Measurements from ENCODE around the gene TENM4.

TENM4 gene

DNA sequence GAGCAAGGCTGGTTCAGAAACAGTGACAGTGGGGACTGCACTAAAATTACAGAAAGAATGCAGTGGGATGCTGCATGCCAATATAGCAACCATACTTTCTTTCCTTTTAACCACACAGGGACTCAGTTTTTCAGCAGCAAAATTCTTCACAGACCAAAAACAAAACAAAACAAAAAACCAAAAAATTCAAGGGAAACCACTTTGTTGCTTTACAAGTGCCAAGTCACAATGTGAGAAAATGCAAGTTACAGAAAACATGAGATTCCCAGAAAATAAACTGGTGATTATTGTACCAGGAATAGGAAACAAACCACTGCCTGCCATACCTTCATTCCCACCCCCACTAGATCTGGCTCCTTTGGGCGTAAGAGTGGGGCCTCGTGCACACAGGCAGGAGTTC, 52.6 kb downstream of the TENM4 start:
- no peak for DNase-seq (ENCODE audit: low read depth)

DNA sequence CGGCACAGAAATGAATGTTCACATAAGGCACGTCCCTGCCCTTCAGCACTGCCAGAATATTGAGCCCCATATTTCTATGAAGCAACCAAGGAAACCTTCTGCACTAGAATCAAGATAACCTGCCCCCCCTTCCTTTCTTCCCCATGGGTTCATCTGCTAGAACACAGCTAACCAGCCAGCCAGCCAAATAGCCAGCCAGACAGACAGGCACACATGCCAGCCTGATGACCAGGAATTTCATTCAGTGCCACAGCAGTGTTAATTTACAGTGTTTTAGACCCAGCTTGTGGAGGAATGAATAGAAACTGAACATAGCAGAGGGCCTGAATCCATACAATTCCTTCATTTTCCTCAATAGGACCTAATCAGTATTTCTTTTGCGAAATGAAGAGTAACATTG, 57.0 kb downstream of the TENM4 start:
- no peak for DNase-seq (ENCODE audit: low read depth)

DNA sequence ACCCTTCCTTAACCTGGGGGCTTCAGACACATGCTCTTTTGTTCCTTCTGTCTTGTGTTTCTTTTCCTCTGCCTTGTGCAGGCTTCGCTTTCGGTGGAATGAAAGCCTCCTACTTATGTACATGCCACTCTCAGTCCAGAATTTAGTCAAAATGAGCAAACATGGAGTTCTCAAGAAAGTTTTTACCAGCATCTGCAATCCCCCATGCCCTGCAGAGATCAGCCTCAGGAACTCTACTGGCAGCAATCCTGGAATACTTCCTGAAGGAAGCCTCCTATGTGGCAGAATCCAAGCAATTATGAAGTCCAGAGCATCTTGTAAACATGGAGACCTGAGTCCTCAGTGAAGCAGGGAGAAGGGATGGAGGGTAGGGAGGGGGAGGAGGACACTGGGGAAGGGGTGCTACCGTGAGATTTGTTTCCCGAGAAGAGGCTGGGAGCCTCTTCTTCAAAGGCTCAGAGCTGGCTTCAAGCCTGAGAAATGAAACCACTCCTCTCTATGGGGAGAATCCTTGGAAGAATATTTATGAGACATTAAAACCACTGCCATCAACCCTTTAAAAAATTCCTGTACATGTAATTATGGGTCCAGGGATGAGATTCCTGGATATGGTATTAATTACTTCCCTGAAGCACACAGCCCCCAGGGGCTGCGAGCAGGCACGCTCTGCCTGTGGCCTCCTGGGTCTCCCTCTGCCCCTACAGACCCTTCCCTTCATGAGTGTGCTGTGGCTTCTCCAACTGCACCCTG, 58.4 kb downstream of the TENM4 start:
- DNase-seq (ENCODE audit: low read depth): no peak

DNA sequence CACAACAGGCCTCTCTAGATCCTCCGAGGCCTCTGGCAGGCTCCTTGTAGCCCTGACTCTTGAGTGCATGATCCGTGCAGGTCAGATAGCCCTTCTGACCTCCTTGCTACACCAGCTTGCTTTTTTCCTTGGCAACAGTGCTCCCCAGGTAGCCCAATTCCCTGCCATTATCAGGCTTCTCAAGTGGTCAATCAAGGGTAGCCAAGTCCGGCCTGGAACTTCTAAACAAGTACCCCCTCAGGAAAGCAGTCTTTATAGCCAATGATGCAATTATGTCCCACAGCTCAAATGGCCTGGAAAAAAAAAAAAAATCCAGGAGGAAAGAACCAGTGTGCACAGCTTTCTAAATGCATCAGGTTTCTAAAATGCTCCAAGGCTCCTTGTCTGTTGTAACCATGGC, 59.8 kb downstream of the TENM4 start:
- DNase-seq (ENCODE audit: low read depth): no peak

DNA sequence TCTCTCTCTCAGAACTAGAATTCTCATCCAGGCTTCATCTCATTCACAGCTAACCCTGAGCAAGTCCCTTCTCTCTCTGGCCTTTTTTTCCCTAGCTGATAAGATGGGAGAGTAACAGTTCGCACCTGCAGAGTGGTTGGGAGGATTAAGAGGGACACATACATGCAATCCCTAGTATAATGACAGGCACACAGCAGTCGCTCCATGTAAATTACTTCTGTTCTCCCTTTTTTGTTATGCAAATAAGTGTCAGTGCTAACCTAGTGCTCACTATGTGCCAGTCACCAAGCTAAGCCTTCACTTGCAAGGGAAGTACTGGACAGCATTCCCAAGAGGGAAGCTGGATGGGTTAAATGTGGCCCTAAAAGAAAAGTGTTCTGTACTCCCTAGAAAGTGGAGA, 63.4 kb downstream of the TENM4 start:
- DNase-seq (ENCODE audit: low read depth): no peak

DNA sequence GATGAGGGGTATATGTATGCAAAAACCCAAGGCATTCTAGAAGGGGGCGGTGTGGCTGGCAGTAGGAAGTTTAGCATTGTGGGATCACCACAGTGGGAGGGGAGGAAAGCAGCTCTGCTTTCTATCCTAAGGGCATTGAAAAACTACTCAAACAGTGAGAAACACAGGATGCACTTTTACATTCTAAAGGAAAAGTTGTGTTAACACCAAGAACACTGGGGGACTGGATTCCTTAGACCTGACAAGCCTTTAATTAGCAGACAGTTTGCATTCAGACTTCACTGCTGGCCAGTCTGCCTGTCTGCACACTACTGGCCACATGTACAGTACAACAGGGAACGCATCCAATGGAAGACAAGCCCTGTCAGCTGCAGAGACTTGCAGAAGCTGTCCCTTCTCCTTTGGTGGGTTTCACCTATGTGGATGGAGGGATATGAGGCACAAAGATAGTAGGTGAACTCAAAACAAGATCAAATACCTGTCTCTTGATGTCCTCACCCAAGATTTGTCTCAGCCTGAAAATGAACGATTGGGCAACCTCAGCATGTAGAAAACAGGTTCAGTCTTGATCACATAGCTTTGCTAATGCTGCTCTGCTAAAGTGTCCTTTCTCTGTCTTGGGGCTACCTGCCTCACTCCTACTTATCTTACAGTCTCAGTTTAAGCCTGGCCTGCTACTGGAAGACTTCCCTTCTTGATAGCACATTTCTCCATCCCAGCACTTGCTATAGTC, 64.8 kb downstream of the TENM4 start:
- DNase-seq (ENCODE audit: low read depth): no peak

DNA sequence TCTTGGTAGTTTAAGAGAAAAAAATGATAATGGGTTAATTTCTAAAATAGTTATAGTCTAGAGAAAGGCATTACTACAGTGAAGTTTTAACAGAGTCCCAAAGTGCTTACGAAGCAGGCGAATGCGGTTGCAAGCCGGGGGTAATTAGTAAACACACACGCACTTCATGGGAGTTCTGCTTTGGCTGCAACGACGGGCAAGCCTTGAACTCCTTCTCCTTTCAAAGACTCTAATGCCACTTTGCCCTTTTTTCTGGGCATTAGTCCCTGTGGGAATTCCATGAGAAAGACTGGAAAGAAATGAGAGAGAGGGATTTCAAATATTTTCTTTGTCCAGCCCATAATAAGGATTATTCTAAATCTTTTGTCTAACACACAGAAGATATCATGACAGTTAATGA, 66.1 kb downstream of the TENM4 start:
- no peak for DNase-seq (ENCODE audit: low read depth)

DNA sequence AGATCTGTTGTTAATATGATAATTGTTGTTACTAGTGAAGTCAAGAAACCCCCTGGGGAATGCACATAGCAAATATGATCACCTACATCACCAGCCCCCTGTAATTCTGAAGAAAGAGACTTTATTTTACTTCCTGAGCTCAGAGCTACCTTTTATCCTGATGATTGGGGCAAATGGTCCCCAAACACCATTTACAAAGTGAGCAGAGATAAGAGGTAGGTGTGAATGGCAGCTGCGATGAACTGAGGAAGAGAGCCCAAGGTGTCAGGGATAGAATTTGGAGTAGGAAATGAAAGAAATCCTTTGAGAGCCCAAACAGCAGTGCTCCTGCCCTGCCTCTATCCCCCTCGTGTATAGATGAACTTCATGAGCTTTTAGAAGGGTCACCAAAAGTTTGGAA, 69.1 kb downstream of the TENM4 start:
- no peak for DNase-seq (ENCODE audit: low read depth)

DNA sequence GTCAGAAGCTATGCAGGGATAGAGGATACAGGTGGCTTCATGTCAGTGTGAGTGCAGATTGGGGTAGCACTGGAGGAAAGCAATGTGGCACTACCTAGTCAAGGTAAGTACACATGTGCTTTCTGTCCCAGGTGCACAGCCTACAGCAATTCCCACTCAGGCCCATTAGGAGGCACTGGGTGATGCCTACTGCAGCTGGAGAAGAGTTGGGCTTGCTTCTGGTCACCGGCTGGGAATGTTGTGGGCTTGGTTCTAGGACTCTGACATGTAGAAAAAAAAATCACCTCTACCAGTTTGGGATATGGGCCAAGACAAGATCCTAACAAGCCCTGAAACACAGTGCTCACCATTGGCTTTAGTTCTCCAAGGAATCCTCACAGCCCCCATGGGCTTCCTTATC, 69.7 kb downstream of the TENM4 start:
- no peak for DNase-seq (ENCODE audit: low read depth)

DNA sequence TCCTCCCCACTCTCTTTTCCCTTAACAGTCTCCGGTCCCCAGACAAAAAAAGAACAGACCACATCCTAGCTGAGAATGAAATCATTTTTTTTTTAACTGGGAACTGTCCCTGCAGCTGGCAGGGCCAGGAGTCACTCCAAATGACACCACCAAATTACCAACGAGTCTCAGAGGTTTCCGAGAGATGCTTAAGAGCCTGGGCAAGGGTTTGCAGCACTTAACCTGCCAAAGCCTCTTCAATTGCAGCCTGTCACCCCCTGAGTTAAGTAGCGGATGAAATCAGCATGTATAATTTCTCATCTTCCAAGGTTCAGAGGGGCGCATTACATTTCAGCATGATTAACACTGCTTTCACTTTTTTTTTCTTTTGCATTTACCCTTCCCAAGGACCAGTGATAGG, 71.8 kb downstream of the TENM4 start:
- DNase-seq (ENCODE audit: low read depth): no peak

DNA sequence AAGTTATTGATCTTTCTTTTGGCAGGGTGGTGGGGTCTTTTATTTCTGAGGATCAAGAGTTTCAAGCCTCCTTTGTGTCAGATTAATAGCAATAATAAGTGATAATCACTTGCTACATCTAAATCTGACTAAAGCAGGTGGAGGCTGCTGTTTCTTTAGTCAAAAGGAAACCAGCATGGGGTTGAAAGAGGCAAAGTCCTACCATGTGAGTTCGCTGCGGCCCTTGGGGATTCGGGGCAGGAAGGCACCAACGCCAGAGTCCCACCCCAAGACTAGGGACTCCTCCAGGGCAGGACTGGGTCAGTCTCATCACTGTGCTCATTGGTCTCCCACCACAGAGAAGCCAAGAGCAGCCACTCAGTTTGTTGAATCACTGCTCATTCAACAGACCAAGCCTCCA, 73.0 kb downstream of the TENM4 start:
- no peak for DNase-seq (ENCODE audit: low read depth)

DNA sequence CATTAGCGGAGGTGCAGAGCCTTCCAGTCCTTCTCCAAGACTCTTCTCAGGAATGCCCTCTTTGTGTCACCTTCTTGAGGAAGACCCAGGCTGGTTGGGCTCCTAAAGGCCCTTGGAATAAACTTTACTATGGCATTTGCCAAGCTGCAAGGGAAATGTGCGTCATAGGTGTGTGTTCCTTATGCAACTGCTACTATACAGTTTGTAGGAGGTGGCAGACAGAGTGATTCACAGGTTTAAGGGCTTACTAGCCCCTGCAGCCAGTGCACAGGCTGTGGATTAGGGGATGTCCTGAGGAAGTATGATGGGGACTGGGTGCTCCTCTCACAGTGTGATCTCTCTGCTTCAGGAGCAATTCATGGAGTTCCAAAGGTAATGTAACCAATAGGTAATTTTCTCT, 74.6 kb downstream of the TENM4 start:
- no peak for DNase-seq (ENCODE audit: low read depth)

DNA sequence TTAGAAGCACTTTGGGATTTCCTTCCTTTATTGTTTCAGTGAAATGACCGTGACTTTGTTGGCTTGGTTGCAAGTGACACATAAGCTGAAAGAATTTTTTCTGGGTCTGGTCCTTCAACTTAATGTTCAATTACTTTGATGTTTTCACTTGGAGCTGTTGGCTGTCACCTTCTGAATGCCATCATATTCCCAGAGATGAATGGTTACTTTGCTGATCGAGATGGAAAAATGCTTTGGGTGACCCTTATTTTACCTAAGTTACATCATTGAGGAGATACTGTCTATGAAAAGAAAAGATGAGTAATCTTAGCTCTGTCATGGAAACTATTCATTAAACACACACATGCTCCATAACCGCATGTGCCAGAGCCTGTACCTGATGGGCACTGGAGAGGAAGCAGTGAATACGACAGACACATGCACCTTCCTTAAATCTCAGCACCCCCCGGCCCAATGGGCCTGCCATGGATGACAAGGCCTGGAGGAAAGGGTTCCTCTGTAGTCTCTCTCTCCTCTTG, 76.9 kb downstream of the TENM4 start:
- no peak for DNase-seq (ENCODE audit: low read depth)

DNA sequence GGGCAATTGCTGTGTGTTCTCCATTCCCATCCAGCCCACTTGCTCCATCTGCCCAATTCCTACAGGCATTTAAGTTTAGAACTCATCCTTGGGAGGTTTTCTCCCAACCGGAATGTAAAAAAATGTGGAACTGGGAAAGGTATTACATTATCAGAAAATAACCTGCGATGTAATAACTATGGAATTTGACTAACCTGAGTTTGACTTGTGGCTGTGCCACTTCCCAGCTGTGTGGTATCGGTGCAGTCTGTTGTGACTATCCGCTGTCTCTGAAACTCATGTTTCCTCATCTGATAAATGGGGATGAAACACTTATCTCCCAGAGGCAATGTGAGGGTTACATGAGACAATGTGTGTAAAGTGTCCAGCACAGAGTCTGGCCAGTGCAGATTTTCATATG, 77.6 kb downstream of the TENM4 start:
- no peak for DNase-seq (ENCODE audit: low read depth)

DNA sequence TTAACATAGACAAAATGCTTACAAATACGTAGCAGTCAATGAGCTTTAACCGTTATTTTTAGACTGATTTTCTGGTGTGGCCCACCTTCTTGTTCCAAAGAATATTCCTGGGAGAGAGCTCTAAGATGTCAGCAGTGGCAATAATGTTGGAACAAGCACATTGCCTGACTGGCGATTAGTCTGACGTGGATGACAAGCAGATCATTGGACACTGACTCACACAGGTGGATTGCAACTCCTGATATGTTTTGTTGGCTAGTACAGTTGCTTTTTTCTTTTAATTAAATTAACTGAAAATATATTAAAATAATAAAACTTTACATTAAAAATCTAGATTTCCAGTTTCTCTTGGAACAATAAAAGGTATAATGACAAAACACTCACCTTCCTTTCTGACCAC, 78.0 kb downstream of the TENM4 start:
- no peak for DNase-seq (ENCODE audit: low read depth)

DNA sequence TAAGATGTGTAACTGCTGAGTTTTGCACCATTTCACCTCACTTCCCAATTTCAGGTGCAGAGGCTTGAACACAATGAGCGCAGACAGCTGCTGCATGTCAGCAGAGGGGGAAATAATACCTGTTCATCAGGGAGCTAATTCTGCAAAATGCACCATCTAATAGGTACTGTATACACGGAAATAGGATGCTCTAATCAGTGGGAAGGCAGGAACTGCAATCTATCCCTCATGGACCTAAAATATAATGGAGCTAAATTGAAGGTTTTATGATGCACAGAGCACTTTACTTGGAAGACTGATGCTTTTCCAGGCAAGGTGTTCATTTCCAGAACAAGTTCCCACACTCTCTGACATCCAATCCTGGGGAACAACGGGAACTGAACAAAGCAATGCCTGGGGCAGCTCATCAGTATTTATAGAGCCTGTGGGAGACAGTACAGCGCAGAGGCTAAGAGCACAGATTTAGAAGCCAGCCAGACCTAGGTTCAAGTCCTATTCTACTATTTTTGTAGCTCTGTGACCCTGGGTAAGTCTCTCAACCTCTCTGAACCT, 78.5 kb downstream of the TENM4 start:
- no peak for DNase-seq (ENCODE audit: low read depth)

DNA sequence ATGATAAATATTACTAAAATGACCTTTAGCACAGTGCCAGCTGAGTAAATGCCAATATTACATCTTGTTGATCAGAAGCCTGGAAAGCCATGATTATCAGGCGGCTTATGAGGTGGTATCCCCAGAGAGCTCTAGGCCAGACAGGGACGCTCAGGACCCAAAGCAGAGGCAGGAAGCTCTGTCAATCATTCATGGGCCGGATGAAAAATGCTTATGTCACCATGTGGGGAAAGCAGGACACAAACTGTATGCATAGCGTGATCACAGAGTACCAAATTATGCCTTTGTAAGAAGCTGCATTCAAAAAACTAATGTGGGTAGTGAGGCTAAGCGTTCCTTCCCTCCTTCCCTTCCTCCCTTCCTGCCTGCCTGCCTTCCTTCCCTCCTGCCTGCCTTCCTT, 82.6 kb downstream of the TENM4 start:
- no peak for DNase-seq (ENCODE audit: low read depth)

DNA sequence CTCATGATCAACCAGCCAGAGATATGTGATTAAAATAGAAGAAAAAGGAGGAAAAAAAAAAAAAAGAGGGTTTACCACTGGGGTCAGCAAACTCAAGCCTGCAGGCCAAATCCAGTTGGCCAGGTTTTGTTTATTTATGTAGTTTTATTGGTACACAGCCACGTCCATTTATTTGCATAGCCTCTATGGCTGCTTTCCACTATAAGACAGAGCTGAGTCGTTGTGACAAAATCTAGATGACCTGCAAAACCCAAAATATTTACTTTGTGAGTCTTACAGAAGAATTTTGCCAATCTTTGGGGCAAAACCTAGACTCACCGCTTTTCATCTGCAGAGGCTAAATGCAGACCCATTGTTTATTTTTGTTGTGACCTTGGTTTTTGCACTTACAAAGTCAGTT, 87.1 kb downstream of the TENM4 start:
- DNase-seq (ENCODE audit: low read depth): no peak

DNA sequence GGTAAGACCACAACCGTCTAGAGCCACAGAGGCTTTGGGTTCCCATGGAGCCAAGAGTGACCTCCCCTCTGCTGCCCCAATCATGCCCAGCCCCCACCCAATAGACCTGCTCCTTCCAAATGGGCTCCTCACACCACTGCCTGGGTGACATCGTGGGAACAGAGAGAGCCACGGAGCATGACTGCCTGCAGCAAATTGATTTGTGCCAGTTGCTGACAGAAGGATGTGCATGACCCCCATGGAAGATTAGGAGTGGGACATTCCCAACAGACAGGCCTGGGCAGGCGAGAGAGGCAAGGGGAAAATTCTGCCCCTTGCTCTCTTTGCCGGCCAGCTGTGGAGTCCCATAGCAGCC, 88.5 kb downstream of the TENM4 start:
- DNase-seq (ENCODE audit: low read depth): no peak

DNA sequence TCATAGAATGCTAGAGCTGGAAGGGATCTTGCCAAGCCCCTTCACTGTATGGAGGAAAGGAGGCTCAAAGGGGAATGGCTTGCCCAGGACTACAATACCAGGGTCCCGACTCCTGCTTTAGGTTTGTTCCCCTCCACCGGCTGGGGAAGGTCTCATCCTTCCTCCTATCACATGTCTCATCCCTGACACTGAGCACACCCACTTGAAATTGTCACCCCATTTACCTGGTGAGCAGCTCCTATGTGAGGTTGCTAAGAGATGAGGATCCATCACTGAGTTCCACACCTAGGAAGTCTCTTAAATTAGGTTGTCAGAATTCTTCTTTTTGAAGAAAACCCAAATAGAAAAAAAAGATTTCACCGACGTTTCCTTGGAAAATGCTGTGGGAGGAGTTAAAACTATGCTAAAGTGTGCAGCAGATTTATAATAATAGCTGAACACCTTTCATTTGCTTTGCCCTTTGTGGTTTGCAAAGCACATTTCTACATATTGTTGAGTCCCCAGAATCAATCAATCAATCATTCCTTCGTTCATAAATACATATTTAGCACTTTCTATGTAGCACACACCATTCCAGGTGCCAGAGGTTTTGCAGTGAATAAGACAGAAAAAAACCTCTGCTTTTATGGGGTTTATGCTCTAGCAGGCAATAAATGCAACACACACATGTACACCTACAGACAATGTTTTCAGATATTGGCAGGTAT, 91.7 kb downstream of the TENM4 start:
- DNase-seq (ENCODE audit: low read depth): no peak

DNA sequence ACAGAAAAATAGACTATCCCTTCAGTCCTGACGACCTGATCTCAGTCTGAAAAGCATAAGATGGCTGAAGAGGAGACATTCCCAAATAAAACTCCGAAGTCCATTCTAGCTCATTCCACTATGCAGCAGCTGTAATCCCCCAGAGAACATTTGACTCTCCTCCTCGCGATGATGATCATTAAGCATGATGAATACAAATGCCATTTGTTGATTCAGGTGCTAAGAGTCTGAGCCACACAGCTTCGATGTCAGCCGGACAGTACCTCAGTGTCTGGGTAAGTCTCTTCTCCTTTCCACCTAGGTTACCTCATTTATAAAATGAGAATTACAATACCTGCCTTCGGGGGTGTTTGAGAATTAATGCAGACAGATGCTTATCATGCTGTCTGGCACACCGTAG, 94.8 kb downstream of the TENM4 start:
- no peak for DNase-seq (ENCODE audit: low read depth)

DNA sequence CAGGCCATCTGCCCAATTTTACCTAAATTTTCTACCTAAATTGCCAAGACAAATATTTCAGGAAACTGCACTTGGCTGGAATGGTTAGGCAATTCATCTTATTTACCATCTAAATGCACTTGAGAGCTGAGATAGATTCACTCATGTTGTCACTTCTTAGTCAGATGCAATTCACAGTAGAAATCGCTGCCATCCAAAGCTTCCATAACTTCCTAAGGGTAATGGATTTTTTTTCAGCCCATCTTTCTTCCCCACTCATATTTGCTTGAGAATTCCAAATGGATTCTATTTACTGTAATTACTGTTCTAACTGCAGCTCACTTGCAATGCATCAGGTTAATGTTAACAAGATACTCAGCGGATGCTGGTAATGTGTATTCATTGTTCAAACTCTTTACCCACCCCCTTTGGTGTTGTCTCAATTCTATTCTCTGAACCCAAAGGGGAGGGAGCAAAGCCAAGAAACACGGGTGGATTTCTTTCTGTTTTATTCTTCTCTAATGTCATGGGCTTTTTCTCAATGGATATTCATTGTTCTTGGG, 96.0 kb downstream of the TENM4 start:
- DNase-seq (ENCODE audit: low read depth): no peak

DNA sequence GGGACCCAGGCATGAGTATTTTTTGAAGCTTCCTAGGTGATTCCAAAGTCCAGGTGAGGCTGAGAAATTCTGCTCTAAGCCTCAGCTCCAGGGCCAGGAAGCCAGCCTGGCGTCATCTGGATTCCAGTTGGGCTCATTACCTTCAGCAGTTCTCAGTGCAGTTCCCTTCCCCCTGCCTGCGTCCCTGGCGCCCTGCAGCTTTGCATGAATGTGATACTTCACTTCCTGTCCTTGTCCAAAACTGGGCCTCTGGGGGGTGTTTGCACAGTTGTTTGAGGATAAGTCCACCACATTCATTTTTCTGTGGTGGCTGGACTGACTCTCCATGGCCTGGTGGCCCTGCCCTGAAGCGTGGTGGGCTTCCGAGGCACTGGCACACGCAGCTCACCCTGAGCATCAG, 98.1 kb downstream of the TENM4 start:
- DNase-seq (ENCODE audit: low read depth): no peak
